ENCODE data around the gene GIMAP1.

DNA sequence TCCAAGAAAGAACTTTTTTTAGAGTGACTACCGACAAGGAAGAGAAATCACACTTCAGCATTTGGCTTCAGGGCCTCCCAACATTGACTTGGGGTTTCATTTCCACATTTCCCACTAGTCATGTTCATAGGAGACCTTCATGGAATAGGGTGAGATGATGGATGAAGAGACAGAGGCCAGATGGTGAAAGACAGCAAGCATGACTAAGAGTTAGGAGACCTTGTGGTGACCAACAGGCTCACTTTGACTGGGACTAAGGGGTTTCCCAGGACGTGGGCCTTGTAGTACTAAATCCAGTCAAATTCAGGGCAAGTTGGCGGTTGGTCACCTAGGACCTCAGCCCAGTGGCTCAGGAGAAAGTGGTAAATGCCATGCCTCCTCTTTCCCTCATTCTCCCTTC, 17.8 kb downstream of the GIMAP1 start:
- TF ChIP-seq POLR2A (IDR thresholded peaks at IDR 0.05) (no peak), POLR2AphosphoS5 (IDR thresholded peaks at IDR 0.05) (no peak)

All from upper lobe of left lung (tissue), 4 donors.